Measurements from ENCODE around the gene ERBB2. TPM values are rescaled to one million over a fixed set of nuclear protein-coding genes. Genes with fewer than 3 reads are reported as not detected.

Gene ERBB2
- total and polyA plus RNA-seq, 2 of the 8 experiments (the other 6 are each of a cell fraction or from before 2014, with no cell fraction given): 183 to 394 TPM

- TF ChIP-seq TAF7 (optimal IDR thresholded peaks at IDR 0.05; ENCODE audit: borderline replicate concordance, low read depth, low read length) (peak; percentile 64), BACH1 (IDR thresholded peaks at IDR 0.05; ENCODE audit: low read length) (peak; percentile 24; the same call in 1 of the 2 replicates)
Observed at GRCh38 chr17:39730095-39730921, 30.4 kb downstream of the ERBB2 start, which contains the start of gene MIEN1 (continued).
